Measurements from ENCODE around the gene VWA3B.

DNA sequence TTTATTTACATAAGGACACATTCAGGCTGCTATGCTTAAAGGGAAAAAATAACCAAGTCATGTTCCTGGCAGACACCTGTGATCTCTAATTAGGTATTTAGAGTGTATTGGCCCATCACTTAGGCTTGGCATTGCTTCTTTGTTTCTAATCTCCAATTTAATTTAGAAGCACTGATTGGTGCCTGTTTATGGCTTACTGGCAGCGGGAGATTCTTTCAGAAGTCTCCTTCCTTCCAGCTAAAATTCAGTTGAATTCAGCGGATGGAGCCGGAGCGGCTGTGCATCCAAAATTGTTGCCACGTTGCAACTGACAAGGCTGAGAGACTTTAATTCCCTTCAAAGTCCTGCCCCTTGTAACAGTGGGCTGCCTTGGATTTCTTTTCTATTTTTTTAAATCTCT is 66.5 kb downstream of the VWA3B start:
- TF ChIP-seq, protein P1, sequence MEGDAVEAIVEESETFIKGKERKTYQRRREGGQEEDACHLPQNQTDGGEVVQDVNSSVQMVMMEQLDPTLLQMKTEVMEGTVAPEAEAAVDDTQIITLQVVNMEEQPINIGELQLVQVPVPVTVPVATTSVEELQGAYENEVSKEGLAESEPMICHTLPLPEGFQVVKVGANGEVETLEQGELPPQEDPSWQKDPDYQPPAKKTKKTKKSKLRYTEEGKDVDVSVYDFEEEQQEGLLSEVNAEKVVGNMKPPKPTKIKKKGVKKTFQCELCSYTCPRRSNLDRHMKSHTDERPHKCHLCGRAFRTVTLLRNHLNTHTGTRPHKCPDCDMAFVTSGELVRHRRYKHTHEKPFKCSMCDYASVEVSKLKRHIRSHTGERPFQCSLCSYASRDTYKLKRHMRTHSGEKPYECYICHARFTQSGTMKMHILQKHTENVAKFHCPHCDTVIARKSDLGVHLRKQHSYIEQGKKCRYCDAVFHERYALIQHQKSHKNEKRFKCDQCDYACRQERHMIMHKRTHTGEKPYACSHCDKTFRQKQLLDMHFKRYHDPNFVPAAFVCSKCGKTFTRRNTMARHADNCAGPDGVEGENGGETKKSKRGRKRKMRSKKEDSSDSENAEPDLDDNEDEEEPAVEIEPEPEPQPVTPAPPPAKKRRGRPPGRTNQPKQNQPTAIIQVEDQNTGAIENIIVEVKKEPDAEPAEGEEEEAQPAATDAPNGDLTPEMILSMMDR (IDR thresholded peaks at IDR 0.05), result no peak
- TF ChIP-seq POLR2AphosphoS5 (IDR thresholded peaks at IDR 0.05), result no peak
- no peak for TF ChIP-seq EP300 (IDR thresholded peaks at IDR 0.05)
- TF ChIP-seq POLR2A (IDR thresholded peaks at IDR 0.05), result no peak
